Activated CD4-positive, alpha-beta T cell treated with anti-CD3 and anti-CD28 coated beads for 36 hours (primary cell): ENCODE data around the gene NUMBL. TPM values are rescaled to one million over a fixed set of nuclear protein-coding genes. Genes with fewer than 3 reads are reported as not detected.

Experiments used
- ATAC-seq: fragments of 200-7000 bp; cut with Tn5 transposase; one replicate; pipeline ENCODE4 v1.10.0; 2021; ENCODE audit warnings: mild to moderate bottlenecking, moderate library complexity
- CTCF ChIA-PET: fragments of 350-600 bp; sonication (Branson Sonifier 250); formaldehyde crosslinking; loops from one replicate; lab custom pipeline; 2021; ENCODE audit warnings: antibody characterized with exemption; lab: Charles Lee
- POLR2A ChIA-PET: fragments of 350-600 bp; sonication (Branson Sonifier 250); formaldehyde crosslinking; loops from one replicate; lab custom pipeline; 2021; ENCODE audit warnings: antibody characterized with exemption, inconsistent platforms; lab: Charles Lee
- DNase-seq: peaks from one replicate; pipeline ENCODE4 v3.0.0-alpha.2; 2020
- H3K27ac Mint-ChIP-seq: one replicate; pipeline ENCODE4 v1.8.0; 2021; ENCODE audit warnings: mixed read lengths
- H3K27me3 Mint-ChIP-seq: one replicate; pipeline ENCODE4 v1.8.0; 2021; ENCODE audit warnings: mixed read lengths
- H3K36me3 Mint-ChIP-seq: one replicate; pipeline ENCODE4 v1.8.0; 2021; ENCODE audit warnings: low read depth, mixed read lengths
- H3K4me1 Mint-ChIP-seq: one replicate; pipeline ENCODE4 v1.8.0; 2021; ENCODE audit warnings: mixed read lengths
- H3K4me3 Mint-ChIP-seq: one replicate; pipeline ENCODE4 v1.8.0; 2021; ENCODE audit warnings: mild to moderate bottlenecking, moderate library complexity, mixed read lengths
- H3K9me3 Mint-ChIP-seq: one replicate; pipeline ENCODE4 v1.8.0; 2021; ENCODE audit warnings: low read depth, mixed read lengths
- intact Hi-C, 2 experiments: fragments of 100-400 bp; cut with DNase I in 1 of 2; cut with micrococcal nuclease in 1 of 2; formaldehyde crosslinking; loops; one replicate each; pipeline versions ENCODE4 v1.14.2 to v1.15.1; 2022 to 2024; cut with DNase I, micrococcal nuclease
- total RNA-seq, 2 experiments: library from RNA; stranded (reverse); gene quantifications; one replicate each; pipeline ENCODE4 v1.2.3, GENCODE V29; 2021

NUMBL gene
- total RNA-seq, 2 experiments from 2014 or later: 11.6 to 18.0 TPM

DNA sequence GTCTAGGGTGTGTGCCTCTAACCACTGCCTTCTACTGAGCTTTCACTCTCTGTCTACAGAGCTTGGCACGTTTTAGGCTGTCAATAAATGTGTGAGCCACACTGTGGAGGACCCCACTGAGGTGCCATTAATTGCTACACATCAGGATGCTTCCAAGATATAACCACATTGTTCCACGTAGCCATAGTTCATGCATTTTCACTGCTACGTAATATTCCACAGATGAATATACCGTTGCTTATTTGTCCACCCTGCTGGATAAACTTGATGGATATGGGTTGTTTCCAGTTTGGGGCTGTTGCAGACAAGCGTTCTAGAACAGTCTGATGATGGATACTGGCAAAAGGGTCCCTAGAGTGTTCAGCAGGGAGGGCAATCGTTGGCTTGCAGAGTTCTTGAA, 11.3 kb upstream of the NUMBL start:
- Mint-ChIP-seq H3K36me3 (peaks cover 25% of the 10 kb centered on the region), H3K27me3 (no peaks in the 10 kb centered on the region), H3K4me1 (no peaks in the 10 kb centered on the region), H3K9me3 (no peaks in the 10 kb centered on the region), H3K4me3 (no peak overlapping the region), H3K27ac (no peak overlapping the region)
- intact Hi-C loops: no loop called here
- POLR2A ChIA-PET: no interaction called here
- DNase-seq (no peak), ATAC-seq (no peak)
- CTCF ChIA-PET: no interaction called here

DNA sequence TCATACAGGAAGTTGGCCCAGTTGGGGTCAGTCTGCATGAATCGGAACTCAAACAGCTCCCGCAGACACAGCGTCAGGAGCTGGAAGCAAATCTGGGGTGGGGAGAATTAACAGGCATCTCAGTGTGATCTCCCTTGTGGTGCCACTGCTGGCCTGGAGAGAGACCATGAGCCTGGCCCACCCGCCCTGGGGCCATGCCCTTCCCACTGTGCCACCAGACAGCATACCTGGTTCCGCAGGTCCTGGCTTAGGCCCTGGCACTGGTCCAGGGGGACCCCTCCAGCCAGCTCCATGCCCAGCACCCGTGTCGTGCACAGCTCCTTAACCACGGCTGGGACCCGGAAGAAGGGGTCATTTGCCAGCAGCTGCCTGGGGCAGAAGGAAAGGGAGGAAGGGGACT, 9.6 kb upstream of the NUMBL start:
- H3K4me1 Mint-ChIP-seq: no peaks in the 10 kb centered on the region
- POLR2A ChIA-PET: interaction anchor here (0.6 kb wide), 1 partner anchor 952 kb away, joined by 3 read pairs; no protein-coding TSS in a partner anchor

DNA sequence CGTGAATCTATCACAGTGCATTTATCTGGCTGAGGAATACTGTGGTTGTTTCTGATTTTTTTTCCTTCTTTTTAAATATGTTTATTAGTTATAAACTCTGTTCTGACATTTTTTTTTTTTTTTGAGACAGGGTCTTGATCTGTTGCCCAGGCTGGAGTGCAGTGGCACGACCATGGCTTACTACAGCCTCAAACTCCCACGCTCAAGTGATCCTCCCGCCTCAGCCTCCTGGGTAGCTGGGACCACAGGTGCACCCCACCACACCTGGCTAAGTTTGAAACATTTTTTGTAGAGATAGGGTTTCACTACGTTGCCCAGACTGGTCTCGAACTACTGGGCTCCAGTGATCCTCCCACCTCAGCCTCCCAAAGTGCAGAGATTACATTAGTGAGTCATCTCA, 6.6 kb upstream of the NUMBL start:
- intact Hi-C loops: no loop called here
- ChIA-PET POLR2A (no interaction called here), CTCF (interaction anchor here (0.6 to 1.3 kb wide), 2 partner anchors 14 to 1524 kb away, joined by 3 to 4 read pairs; no protein-coding TSS in a partner anchor)
- DNase-seq: no peak
- Mint-ChIP-seq H3K27me3 (no peaks in the 10 kb centered on the region), H3K27ac (no peak overlapping the region), H3K9me3 (no peaks in the 10 kb centered on the region), H3K4me3 (no peak overlapping the region), H3K4me1 (no peaks in the 10 kb centered on the region), H3K36me3 (peaks cover 6% of the 10 kb centered on the region)
- no peak for ATAC-seq

More for the DNA sequence above, 9.6 kb upstream of the NUMBL start:
- no peak for ATAC-seq
- CTCF ChIA-PET: no interaction called here
- intact Hi-C loops: no loop called here
- no peak for DNase-seq
- Mint-ChIP-seq H3K27ac (no peak overlapping the region), H3K4me3 (no peak overlapping the region), H3K36me3 (peaks cover 22% of the 10 kb centered on the region), H3K9me3 (no peaks in the 10 kb centered on the region), H3K27me3 (no peaks in the 10 kb centered on the region)

DNA sequence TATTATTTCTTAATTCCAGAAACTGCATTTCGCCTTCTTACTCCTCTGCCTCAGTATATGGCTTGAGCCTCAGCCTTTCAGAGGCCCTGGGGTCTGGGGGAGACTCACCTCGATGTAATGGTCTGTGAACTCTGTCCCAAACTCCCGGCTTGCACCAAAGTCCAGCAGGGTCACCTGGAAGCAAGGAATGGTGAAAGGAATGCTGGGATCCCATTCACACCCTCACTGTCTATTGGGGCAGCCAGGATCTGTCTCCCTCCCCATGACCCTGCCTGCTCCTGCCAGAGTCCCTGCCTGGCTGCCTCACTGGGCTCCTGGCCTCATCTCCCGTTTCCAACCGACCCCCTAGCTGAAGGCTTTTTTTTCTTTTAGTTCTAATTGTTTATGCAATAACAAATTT, 5.4 kb upstream of the NUMBL start:
- H3K27ac Mint-ChIP-seq: no peak overlapping the region
- DNase-seq (no peak), ATAC-seq (no peak)
- H3K9me3 Mint-ChIP-seq: no peaks in the 10 kb centered on the region
- peaks cover 5% of the 10 kb centered on the region for H3K4me1 Mint-ChIP-seq
- peaks cover 4% of the 10 kb centered on the region for H3K36me3 Mint-ChIP-seq
- CTCF ChIA-PET: interaction anchor here (1.3 kb wide), 1 partner anchor 13 kb away, joined by 4 read pairs; no protein-coding TSS in a partner anchor
- POLR2A ChIA-PET: no interaction called here
- H3K4me3 Mint-ChIP-seq: no peak overlapping the region
- intact Hi-C loops: no loop called here
- H3K27me3 Mint-ChIP-seq: no peaks in the 10 kb centered on the region

DNA sequence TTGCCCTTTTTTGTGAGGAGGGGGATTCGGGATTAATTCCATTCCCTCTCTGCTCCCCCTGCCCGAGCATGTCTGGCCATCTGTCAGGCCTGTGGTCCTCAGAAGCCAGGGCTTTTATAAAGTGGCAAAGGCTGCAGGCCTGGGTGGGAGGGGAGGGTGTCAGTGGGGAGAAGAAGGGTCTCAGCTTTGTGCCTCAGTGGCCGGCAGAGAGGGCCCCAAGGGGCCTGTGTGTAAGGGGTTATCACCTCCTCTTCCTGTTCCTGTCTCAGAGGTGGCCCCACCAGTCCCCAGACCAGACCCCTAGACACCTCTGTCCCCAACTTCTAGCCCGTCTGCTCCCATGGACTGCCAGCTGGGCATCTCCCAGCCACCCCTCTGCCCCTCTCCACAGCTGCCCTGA, 3.4 kb upstream of the NUMBL start:
- ChIA-PET POLR2A (interaction anchor here (0.6 kb wide), 2 partner anchors 99 to 1546 kb away, joined by 3 read pairs; no protein-coding TSS in a partner anchor), CTCF (no interaction called here)
- Mint-ChIP-seq H3K4me3 (no peak overlapping the region), H3K27me3 (no peaks in the 10 kb centered on the region), H3K36me3 (no peaks in the 10 kb centered on the region), H3K9me3 (no peaks in the 10 kb centered on the region), H3K4me1 (peaks cover 5% of the 10 kb centered on the region), H3K27ac (no peak overlapping the region)
- ATAC-seq (no peak), DNase-seq (no peak)
- intact Hi-C loops: no loop called here

DNA sequence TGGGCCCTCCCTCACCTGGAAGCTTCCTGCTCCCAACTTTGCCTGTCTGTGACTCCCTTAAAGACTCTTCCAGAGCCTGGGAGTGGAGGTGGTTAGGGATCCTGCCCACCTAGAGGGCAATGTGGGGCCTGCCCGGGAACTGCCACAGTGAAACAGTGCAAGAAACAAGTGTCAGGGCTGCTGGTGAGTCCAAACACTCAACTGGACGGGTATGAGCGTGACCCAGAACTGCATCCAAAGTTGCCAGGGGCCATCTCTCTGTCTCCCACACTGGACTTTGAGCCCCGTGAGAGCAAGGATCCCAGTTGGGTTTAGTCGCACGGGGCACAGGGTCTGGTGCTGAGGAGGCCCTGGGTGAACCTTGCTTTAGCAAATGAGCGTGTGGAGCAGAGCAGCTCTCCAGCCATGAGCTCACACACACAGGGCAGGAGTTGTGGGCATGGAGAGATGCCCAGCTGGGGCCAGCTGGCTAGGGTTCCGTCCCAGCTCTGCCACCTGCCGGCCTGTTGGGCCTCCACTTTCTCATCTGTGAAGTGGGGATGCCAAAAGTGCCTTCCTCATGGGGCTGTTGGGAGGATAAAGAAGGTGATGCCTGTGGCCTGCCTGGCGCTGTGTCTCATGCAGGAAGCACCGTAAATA, 2.8 kb upstream of the NUMBL start:
- H3K9me3 Mint-ChIP-seq: no peaks in the 10 kb centered on the region
- DNase-seq: no peak
- no peak overlapping the region for H3K4me3 Mint-ChIP-seq
- no peak overlapping the region for H3K27ac Mint-ChIP-seq
- CTCF ChIA-PET: no interaction called here
- H3K27me3 Mint-ChIP-seq: no peaks in the 10 kb centered on the region
- no peak for ATAC-seq
- POLR2A ChIA-PET: interaction anchor here (0.6 kb wide), 2 partner anchors 100 to 1547 kb away, joined by 3 read pairs; no protein-coding TSS in a partner anchor
- H3K36me3 Mint-ChIP-seq: no peaks in the 10 kb centered on the region
- intact Hi-C loops: no loop called here
- H3K4me1 Mint-ChIP-seq: peaks cover 5% of the 10 kb centered on the region

DNA sequence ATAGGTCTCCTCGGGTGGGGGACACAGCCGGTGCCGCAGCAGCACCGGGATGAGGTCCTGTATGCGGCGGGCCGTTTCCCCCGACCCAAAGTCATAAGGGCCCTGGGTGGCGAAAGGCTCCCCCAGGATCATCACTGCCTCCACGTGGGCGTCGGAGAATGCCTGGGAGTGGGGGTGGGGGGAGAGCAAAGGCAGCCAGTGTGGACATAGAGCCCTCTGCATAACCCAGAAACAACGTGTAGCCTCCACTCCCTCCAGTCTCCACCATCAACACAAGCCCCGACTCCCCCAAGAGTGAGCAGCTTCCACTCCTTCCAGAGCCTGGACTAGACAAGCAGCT, 1.7 kb upstream of the NUMBL start:
- peaks cover 5% of the 10 kb centered on the region for H3K4me1 Mint-ChIP-seq
- DNase-seq (no peak), ATAC-seq (no peak)
- intact Hi-C loops: no loop called here
- POLR2A ChIA-PET: no interaction called here
- H3K4me3 Mint-ChIP-seq: no peak overlapping the region
- no peaks in the 10 kb centered on the region for H3K9me3 Mint-ChIP-seq
- H3K27me3 Mint-ChIP-seq: no peaks in the 10 kb centered on the region
- CTCF ChIA-PET: no interaction called here
- H3K27ac Mint-ChIP-seq: no peak overlapping the region
- H3K36me3 Mint-ChIP-seq: no peaks in the 10 kb centered on the region

DNA sequence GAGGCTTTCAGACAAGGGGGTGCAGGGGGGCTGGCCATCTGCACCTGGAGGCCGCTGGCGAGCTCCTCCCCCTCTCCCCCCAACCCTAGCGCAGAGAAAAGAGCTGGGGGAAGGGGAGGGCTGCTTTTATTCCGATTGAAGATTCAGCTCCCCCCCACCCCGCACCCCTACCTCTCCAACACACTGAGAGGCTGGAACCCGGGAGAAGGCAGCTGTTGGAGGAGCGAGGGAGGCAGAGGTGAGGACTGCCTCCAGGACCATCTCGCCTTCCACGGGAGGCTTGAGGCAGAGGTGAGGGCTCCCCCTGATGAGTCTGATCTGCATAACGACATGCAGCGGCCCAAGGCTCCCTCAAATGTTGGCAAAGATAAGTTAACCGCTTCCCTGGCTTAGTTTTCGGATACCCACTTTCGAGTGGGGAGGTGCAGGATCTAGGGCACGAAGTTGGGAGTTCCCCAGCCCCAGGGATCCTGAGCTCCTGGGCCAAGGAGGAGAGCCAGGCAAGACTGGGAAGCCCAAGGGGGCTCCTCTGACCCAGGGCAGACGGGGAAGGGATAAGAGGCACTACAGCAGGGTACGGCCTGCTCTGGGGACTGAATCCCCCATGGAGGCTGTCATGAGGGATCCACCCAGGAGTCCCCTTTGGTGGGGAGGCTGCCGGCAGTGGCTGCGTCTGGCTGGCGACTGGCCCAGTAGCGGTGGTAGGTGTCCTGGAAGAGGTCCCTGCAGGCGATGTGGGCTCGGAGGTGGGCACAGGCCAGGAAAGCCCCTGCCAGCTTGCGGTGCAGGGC, 1.2 kb upstream of the NUMBL start:
- ATAC-seq: no peak
- Mint-ChIP-seq H3K4me3 (peak overlapping the region; percentile 80), H3K27ac (peak overlapping the region; percentile 87)

DNA sequence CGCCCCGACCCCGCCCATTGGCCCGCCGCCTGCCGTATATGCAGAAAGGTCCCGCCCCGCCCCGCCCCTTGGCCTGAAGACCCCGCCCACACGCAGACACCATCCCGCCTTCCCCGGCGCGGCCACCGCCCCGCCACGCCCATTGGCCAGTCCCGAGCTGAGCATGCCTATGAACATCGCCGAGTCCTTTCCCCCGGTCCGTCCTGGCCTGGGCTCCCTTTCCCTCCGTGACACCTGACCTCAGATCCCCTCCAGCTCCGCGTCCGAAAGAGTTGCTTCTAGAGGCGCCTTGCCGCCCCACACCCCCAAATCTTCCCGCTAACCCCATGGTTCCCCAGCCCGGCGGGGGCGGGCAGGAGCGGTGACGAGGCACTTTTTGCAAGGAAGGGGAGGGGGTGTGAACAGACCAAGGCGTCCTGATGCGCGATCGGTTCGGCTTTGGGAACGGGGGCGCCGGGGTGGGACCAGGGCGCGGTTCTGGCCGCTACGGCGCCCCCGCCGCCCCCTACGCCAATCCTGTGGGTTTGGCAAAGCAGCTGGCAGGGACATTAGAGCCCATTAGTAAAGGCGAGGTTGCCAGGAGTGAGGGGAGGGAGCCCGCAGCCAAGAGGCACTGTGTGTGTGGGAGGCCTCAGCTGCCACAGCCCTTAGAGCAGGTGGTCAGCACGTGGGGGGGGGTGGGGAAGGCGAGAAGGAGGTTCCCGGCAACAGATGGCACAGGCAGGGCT, 406 bp upstream of the NUMBL start:
- peak; percentile 97 for DNase-seq
- intact Hi-C loops: loop anchor here (1.0 to 2.0 kb wide), 16 partner anchors 25 to 406 kb away; partner anchors contain the start of genes ACTMAP (in 2 of the 2), COQ8B (in 2 of the 2), AKT2 (in 1 of the 2) and EGLN2 (in 1 of the 2)
- no peaks in the 10 kb centered on the region for H3K9me3 Mint-ChIP-seq
- no peaks in the 10 kb centered on the region for H3K27me3 Mint-ChIP-seq
- ATAC-seq: peak; percentile 85
- H3K4me3 Mint-ChIP-seq: peak overlapping the region; percentile 80
- POLR2A ChIA-PET: interaction anchor here (0.5 to 1.7 kb wide), 2 partner anchors 88 to 453 kb away, joined by 4 to 9 read pairs; partner anchors contain the start of gene RAB4B
- CTCF ChIA-PET: interaction anchor here (0.6 kb wide), 1 partner anchor 72 kb away, joined by 3 read pairs; no protein-coding TSS in a partner anchor
- H3K36me3 Mint-ChIP-seq: peaks cover 2% of the 10 kb centered on the region
- peak overlapping the region; percentile 87 for H3K27ac Mint-ChIP-seq
- H3K4me1 Mint-ChIP-seq: peaks cover 5% of the 10 kb centered on the region

More for the DNA sequence above, 1.2 kb upstream of the NUMBL start:
- ChIA-PET POLR2A (interaction anchor here (0.5 to 1.7 kb wide), 2 partner anchors 87 to 453 kb away, joined by 4 to 9 read pairs; partner anchors contain the start of gene RAB4B), CTCF (interaction anchor here (0.6 kb wide), 1 partner anchor 72 kb away, joined by 3 read pairs; no protein-coding TSS in a partner anchor)
- peak; percentile 49 for DNase-seq
- no peaks in the 10 kb centered on the region for H3K27me3 Mint-ChIP-seq
- H3K36me3 Mint-ChIP-seq: no peaks in the 10 kb centered on the region
- intact Hi-C loops: loop anchor here (1.0 to 2.0 kb wide), 6 partner anchors 29 to 225 kb away; partner anchors contain the start of genes ACTMAP (in 1 of the 2), SNRPA (in 1 of the 2) and SPTBN4 (in 1 of the 2)
- H3K9me3 Mint-ChIP-seq: no peaks in the 10 kb centered on the region
- peaks cover 5% of the 10 kb centered on the region for H3K4me1 Mint-ChIP-seq

DNA sequence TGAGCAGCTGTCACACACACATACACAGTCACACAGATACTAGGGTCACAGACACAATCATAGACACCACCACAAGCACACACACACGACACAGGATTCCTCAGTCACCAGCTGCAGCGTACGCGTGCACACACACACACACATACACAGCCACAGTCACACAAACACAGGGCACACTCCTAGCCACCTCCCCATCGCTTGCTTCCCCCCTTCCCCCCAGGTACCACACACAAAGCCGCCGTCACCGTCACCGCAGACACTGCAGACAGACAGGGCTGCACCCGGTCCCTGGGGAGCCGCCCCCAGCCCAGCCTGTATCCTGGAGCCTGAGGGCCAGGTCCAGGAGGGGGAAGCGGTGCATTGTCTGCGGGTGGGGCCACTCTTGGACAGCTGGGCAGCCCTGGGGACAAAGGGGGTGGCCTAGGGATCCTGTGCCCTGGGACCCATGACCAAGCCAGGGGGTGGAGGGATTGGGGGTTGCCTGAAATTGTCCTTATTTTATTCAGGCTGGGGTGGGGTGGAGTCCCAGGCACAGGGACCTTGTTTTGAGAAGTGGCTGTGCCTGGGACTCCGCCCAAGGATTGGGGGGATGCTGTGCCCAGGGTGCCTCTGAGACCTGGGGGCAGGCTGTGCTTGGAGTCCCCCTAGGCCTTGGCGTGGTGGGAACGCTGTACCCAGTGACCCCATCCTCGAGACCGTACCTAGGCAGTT, 957 bp downstream of the NUMBL start:
- Mint-ChIP-seq H3K4me1 (peaks cover 5% of the 10 kb centered on the region), H3K27me3 (no peaks in the 10 kb centered on the region), H3K9me3 (no peaks in the 10 kb centered on the region), H3K27ac (no peak overlapping the region), H3K36me3 (peaks cover 12% of the 10 kb centered on the region), H3K4me3 (peak overlapping the region; percentile 61)
- ATAC-seq (no peak), DNase-seq (peak; percentile 50)
- intact Hi-C loops: loop anchor here (1.0 to 2.0 kb wide), 15 partner anchors 26 to 404 kb away; partner anchors contain the start of genes ACTMAP (in 2 of the 2), COQ8B (in 2 of the 2), AKT2 (in 1 of the 2) and EGLN2 (in 1 of the 2)
- POLR2A ChIA-PET: no interaction called here
- CTCF ChIA-PET: no interaction called here
